Activated T-cell treated with anti-CD3 and anti-CD28 coated beads for 1 hour (primary cell): ENCODE data around the gene AREL1.

ENCODE experiments used
- DNase-seq: peaks from one replicate; pipeline ENCODE4 v3.0.0-alpha.2; 2020; ENCODE audit warnings: low read depth

The AREL1 gene

GRCh38 chr14:74660863-74661262 is 52.0 kb downstream of the AREL1 start:
- DNase-seq: no peak

GRCh38 chr14:74660167-74660566 is 52.7 kb downstream of the AREL1 start:
- DNase-seq: no peak

GRCh38 chr14:74658535-74659131 is 54.2 kb downstream of the AREL1 start:
- DNase-seq: no peak

DNA sequence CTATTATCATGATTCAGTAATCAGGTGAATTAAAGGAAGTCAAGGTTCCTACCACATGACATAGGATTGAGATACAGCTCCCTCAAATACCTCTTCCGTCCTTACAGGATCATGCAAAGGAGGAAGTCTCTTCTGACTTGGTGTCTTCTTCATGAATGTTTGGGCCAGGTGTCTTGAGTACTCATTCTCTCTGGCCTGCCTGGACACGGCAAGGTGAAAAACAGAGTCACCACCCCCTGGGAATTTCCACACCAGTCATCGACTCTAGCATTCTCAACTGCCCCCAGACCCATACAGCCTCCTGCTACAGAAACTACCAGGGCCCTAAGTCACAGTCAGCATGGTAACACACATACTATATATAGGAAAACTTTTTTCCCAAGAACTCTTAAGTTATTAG is 55.9 kb downstream of the AREL1 start:
- DNase-seq: no peak

DNA sequence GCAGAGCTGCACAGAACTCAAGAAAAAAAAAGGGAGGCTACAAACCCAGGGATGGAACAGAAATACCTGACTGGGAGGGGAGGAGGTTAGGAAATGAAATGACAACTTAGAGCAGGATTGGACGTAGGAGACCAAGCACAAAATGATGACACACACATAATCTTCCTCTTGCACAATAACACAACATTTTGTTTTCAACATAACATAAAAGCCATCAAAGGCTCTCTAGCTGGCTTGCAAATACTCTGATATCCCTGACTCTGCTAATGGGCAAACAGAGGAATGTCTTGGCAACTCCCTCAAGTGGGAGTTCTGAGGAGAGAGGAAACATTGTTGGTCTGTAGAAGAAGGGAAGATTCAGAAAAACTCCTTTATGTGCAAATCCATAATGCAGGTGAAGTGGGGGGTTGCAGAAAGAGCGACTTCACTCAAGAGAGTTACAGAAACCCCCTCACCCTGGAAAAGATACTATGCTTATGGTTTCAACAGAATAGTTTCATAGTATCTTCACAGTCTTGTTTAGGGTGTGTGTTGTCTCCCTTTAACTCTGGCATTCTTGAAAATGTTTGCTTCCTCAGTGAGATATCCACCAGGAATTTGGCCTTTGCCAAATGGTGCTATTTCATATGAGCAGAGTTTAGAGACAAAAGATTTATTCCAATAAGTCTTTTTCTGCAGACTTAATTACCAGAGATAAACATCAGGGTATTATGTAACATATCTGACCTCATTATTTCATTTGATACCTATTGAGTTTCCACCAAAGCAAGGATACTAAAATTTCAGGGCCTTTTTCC is 57.1 kb downstream of the AREL1 start:
- no peak for DNase-seq

GRCh38 chr14:74654931-74655330 is 57.9 kb downstream of the AREL1 start:
- no peak for DNase-seq

- DNase-seq: no peak
These were observed 59.3 kb downstream of the AREL1 start for GRCh38 chr14:74653386-74654138.

- DNase-seq: no peak
These were observed 60.3 kb downstream of the AREL1 start for GRCh38 chr14:74652541-74652940.

DNA sequence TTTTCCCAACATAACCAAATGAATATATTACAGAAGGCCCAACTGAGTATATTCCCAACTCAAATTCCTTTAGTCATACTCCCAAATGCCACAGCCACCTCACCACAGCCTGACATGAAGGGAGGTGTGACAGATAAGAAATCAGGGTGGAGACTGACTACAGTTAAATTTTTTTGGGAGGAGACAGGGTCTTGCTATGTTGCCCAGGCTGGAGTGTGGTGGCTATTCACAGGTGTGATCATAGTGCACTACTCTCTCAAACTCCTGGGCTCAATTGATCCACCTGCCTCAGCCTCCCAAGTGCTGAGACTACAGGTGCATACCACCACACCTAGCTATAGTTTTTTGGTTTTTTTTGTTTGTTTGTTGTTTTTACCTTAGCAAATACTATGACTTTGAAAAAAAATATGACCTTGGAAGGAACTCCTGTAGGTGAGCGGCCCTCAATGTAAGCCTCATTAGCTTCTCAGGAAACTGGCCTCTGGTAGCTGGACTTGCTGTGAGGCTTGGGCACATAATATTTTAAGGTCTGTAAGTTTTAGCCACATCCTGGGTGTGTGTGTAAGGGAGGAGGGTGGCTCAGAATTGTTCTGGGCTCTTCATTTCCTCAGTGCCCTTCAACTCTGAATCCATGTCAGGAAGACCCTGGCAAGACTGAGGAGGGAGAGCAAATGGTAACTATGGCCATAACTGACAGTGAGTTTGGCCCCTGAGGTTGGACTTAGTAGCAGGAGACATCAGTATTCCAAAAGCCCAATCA is 61.8 kb downstream of the AREL1 start:
- DNase-seq: no peak

DNA sequence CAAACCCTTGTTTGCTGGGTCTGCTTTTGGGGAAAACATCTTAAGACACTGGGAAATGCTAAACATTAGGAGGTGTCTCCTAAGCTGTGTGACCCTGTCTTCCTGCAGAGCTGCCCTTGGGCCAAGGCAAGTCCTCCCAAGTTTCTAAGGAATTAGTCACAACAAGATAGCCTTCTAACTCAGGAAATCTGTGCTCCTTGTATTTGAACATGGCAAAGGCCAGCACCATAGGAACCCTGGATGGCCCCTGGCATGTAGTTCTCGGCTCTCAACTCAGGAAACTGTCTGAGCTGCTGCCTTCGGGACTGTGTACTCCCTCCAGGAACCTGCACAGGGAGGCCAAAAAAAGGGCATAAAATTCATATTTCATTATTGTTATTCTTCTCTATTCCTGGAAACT is 63.2 kb downstream of the AREL1 start:
- no peak for DNase-seq

- DNase-seq: no peak
These were observed 63.7 kb downstream of the AREL1 start for GRCh38 chr14:74649167-74649566.

DNA sequence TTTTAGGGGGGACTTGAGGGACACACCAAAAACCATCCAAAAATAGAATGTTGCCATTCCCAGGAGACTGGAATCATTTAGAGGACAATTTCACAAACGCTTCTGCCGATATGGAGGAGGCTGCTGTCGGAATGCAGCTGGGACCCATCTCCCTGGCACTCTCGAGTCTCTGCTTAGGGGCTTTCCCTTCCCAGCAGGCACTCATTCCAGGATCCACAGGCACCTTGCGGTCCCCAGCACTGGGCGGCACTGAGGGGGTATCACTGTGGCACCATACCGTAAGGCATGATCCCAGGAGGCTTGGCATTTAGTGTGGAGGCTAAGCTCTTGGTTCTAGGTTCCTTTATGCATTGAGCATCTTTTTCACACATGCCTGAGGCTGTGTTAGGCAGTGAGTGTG is 64.3 kb downstream of the AREL1 start:
- DNase-seq: no peak

DNA sequence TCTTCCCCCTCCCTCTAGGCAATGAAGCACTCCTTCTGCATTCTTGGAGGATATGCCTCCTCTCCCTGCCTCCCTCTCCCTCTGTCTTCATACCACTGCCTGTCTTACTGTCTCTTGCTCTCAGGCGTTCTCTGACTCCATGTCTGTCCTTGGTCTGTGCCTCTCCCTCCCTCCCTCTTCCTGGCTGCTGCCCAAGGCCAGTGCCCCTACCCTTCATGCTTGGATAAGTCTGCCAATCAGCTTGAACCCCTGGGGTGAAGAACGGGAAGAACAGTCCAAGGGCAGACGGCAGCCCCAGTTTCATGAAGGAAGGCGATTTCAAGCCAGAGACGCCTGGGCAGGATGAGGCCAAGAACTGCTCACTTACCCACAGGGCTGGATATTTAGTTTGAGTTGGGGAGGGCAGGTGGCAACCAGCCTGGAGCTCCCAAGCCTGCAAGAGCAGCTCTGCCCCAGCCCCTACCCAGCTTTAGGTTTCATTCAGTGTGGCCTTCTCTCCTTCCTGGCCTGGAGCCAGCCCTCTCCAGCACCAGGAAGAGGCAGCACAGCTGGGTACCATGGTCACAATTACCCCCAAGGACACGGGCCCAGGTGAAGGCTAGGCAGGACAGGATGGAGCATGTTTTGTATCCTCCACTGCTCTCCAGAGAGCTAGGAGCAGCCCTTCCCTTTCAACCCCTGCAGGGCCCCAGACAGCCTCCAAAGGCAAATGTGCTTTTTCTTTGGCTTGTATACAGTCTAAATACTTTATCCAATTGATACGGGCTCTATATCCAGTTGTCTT is 65.0 kb downstream of the AREL1 start:
- no peak for DNase-seq

DNA sequence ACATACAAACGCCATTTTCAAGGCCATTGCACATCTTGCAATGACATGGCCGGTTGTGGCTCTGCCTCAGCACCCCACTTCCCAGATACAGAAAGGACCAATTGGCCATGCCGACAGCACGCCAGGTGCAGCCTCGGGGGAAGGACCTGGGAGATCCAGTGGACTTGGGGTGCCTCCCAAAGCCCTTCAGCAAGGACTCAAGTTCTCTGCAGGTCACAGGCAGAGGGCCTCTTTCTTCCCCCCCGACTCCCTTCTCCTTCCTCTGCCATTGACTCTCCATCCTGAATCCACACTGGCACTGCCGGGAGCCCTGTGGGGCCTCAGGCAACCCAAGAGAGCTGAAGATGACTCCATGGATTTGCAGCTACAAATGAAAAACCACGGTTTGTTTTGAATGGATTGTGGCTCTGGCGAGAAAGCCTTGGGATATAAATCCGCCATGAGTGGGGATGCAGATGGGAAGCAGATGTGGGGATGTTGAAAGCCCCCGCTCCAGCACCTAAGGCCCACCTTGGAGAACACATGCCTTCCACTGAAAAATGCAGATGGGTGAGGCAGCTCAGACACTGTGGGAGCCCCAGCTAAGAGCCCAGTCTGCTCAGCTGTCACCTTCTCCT is 65.7 kb downstream of the AREL1 start:
- no peak for DNase-seq

GRCh38 chr14:74645756-74646470 is 67.0 kb downstream of the AREL1 start:
- no peak for DNase-seq

DNA sequence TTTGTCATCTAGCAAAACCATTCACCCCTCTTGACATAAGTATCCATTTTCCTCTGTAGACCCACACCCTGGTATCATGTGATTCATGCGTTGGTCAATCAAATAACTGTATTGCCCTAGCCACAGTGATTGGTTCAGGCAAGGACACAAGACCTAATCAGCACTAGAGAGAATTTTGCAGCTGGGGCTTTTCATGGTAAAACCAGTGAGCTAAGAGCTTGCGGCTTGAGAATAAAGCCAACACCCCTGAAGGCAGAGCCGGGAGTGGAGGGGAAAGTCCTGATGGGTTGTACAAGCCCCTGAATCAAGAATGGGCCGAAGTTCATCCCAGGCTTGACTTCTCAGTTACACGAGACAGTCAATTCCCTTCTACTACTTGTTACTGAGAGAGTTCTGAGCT is 67.6 kb downstream of the AREL1 start:
- no peak for DNase-seq

GRCh38 chr14:74641601-74642391 is 71.1 kb downstream of the AREL1 start:
- DNase-seq: no peak

GRCh38 chr14:74638966-74639365 is 73.9 kb downstream of the AREL1 start:
- DNase-seq: no peak

DNA sequence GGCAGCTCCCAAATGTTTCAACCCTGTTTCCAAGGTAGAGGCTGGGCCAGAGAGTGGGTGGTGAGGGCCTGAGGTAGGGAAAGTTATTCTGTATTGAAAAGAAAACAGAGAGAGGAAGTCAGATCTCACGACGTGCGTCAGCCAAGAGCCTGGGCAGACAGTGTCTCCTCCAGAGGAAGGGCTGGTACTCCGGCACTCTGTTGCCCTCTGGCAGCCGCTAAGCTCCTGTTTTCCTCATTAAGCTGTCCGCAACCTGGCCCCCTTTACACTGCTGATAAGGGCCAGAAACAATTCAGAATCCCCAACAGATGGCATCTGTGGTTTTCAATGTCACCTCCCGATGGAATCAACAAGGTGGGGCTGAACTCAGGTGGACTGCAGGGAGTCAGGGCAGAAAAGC is 74.8 kb downstream of the AREL1 start:
- no peak for DNase-seq

- no peak for DNase-seq
These were observed 75.7 kb downstream of the AREL1 start for GRCh38 chr14:74637178-74637550.
